T-helper 9 cell (primary cell): ENCODE results near the gene GAPDHS.

Experiments
- DNase-seq: peaks from one replicate; pipeline ENCODE4 v3.0.0-alpha.2; 2020

Gene GAPDHS

GRCh38 chr19:35540356-35540927 lies 7.2 kb downstream of the GAPDHS start:
- no peak for DNase-seq

GRCh38 chr19:35542209-35542608 lies 9.0 kb downstream of the GAPDHS start:
- DNase-seq: no peak

DNA sequence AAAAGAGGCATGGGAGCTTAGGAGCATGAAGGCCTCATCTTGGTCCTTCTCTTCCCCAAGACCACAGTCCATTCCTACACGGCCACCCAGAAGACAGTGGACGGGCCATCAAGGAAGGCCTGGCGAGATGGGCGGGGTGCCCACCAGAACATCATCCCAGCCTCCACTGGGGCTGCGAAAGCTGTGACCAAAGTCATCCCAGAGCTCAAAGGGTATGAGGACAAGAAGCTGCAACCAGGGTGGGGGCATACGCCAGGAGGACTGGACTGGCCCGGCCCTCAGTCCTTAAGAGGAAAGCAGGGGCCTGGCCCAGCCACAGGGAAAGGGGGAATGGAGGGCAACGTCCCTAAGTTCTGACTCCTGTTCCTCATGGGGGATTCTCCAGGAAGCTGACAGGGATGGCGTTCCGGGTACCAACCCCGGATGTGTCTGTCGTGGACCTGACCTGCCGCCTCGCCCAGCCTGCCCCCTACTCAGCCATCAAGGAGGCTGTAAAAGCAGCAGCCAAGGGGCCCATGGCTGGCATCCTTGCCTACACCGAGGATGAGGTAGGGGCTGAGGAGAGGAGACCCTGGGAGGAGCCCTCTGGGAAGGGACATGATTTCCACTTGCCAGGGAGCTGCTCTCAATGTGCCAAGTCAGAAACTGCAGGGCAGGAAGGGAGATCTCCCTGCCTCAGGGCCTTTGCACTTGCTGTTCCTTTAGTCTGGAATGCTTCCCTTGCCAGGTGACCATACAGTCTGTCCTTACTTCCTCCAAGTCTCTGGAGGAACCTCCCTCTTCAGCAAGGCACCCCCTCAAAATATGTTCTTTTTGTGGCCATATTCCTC lies 10.2 kb downstream of the GAPDHS start:
- DNase-seq: no peak

DNA sequence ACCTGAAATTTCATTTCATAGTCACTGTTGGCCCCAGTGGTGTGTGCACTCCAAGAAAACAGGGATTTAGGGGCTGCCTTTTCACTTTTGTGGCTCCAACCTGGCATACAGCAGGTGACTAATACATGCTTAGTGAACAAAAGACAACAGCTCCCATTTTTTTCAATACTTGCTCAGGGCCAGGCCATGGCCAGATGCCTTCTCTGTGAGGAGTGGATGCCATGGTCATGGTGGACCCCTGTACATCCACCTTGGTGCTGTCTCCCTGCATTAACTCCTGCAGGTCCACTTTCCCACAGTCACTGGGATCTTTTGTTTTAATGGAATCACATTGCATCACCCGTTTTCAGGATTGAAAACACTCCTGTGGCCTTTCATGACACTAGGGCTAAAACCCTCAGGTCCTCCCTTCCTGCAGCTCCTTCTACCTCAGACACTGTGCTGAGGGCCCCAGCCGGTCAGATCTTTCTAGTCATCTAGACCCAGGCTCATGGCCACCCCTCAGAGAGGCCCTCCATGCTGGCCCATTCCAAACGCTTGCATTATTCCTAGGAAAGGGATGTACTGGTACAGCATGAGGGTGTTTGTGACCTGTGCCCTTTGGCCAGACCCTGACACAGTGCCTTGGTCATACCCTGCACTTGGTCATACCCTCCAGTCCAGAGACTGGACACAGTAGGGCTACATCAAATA lies 11.0 kb downstream of the GAPDHS start:
- no peak for DNase-seq

- DNase-seq: peak; percentile 61
Observed at GRCh38 chr19:35545001-35545854, 12.0 kb downstream of the GAPDHS start, which contains the start of gene TMEM147. Gene TMEM147, plus strand, starts transcription at chr19:35545626. Its CDS starts 114 bp downstream, at chr19:35545740.

- DNase-seq: peak; percentile 28
Observed at GRCh38 chr19:35545855-35546381, 12.7 kb downstream of the GAPDHS start.

DNA sequence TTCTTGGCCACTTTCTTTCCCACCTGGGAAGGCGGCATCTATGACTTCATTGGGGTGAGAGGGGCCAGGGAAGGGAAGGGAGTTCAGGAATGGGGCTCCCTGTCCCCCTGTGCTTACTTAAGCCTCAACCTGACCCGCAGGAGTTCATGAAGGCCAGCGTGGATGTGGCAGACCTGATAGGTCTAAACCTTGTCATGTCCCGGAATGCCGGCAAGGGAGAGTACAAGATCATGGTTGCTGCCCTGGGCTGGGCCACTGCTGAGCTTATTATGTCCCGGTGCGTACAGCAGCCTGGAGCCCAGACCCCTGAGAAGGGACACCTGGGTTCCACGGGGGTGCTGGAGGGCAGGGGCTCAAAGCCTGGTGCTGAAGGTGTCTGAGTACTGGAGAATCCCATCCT lies 13.3 kb downstream of the GAPDHS start:
- no peak for DNase-seq

GRCh38 chr19:35549174-35549788 lies 16.0 kb downstream of the GAPDHS start:
- DNase-seq: peak; percentile 47

- no peak for DNase-seq
Observed at GRCh38 chr19:35549879-35550523, 16.7 kb downstream of the GAPDHS start.

DNA sequence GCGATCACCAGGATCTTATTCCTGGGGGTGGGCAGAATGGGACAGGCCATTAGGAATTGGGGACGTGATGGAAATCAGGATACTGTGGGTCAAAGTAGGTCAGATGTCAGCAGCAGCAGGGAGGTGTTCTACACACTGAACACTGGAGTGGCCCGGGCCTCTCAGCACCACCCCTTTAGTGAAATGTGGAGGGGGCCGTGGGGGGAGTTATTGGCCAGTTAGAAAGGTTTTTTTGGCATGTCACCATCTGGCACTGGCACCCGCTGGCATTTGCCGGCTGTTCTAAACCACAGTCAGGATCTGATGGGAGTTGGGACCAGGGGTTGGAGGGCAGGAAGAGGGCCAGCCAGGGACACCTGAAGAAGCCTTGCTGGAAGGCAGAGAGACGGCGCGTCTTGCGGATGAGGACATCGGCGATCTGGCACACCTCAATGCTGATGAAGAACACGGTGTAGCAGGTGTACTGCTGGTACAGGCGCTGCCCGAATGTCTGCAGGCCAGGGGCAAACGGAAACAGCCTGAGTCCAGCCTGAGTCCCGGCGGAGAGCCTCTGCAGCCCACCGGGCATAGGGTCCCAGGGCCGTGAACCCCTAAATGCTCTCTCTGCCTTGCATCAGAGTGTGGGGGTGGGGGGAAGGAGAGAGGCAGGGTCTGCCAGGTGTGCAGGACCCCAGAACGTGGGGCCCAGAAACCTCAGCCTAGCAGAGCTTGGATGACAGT lies 18.0 kb downstream of the GAPDHS start:
- no peak for DNase-seq

- DNase-seq: no peak
Observed at GRCh38 chr19:35552534-35553384, 19.5 kb downstream of the GAPDHS start.

DNA sequence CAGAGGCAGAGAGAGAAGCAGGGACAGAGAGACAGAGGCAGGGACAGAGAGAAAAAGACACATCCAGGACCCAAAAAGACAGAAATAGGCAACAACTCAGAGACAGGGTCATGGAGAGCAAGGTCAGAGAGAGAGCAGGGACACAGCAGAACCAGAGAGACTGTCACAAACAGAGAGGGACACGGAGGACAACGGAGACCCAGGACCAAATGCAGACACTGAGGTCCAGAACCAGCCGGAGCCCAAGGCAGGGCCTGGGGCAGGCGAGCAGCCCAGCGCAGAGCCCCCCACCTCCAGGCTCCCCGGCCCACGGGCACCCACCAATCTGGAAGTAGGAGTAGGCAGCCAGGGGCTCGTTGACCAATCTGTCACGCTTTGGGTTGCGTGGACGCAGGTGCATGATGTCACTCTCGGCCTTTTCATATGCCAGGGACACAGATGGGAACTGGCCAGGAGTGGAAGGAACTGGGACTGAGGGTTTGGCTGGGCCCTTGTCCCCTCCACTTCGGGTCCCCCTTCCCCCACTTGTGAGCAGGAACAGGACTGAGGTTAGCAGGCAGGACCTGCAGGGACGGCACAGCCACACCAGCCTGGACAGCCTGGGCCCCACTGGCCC lies 20.2 kb downstream of the GAPDHS start:
- no peak for DNase-seq

- no peak for DNase-seq
Observed at GRCh38 chr19:35554076-35554475, 20.8 kb downstream of the GAPDHS start.

- no peak for DNase-seq
Observed at GRCh38 chr19:35555301-35556005, 22.2 kb downstream of the GAPDHS start.

DNA sequence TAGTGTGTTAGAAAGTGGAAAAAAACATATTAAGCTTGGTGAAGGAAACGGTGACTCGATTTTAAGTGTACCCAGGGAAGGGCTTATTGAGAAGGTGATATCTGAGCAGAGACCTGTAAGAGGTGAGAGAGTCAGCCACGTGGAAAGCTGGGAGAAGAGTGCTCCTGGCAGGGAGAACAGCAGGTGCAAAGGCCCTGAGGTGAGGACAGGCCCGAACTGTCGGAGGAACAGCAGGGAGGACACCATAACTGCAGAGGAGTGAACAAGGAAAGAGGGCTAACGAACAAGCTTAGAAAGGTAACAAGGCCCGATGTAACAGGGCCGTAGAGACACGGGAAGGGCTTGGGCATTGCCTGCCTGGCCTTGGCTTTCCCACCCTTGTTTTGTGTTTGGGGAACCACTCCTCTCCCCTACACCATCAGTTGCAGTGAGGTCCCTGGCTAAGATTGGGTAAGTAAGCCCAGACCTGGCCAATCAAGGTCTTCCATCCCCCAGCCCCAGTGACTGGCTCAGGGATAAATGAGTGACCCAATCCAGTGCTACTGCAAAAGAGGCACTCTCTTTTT lies 22.9 kb downstream of the GAPDHS start:
- no peak for DNase-seq

DNA sequence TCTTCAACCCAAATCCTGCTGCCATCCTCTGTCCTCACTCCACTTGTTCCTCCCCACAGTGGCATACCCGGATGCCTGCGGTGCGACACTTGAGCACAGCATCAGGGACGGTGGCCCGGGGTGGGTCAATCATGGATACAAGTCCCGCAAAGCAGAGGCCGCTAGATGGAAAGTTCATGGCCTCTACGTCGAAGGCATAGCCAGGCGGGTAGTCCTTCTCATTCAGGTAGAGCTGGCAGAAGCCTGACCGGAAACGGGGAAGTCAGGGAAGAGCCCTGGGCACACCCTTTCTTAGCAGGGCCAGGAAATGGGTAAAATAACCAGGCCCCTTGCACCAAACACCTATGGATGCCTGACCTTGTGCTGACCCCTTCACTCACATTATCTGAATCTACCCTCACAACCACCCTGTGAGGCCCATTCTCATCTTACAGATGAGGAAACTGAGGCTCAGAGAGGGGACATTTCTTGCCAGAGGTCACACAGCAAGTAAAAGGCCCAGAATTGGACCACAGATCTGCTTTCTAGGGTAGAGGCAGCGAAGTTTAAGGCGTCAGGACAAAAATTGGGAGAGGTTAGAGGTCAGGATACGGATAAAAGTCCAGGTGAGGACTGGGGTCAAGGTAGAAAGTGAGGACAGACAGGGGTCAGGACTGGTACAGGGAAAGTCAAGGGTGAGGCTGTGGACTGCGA lies 23.7 kb downstream of the GAPDHS start:
- no peak for DNase-seq

GRCh38 chr19:35557539-35558399 lies 24.5 kb downstream of the GAPDHS start:
- peak; percentile 40 for DNase-seq
